SK-N-SH treated with all-trans-retinoic acid at 6 μM for 48 hours (cell line): ENCODE results near the gene HS6ST3.

ENCODE experiments used
- ATAC-seq: fragments of 200-7000 bp; cut with Tn5 transposase; 3 replicates; pipeline ENCODE4 v1.9.1; 2020; ENCODE audit warnings: mild to moderate bottlenecking, moderate library complexity
- ARNTL ChIP-seq: fragments of 450-650 bp; formaldehyde crosslinking; IDR thresholded peaks from 2 replicates; pipeline ENCODE4 v1.5.0; 2020; ENCODE audit warnings: low read depth, mild to moderate bottlenecking, moderate library complexity, borderline replicate concordance
- BACH2 ChIP-seq: fragments of 250-450 bp; sonication (Bioruptor Pico); IDR thresholded peaks from 2 replicates; pipeline ENCODE4 v1.9.0; 2021; ENCODE audit warnings: mild to moderate bottlenecking, borderline replicate concordance
- CREB5 ChIP-seq: fragments of 250-450 bp; sonication (Bioruptor Pico); IDR thresholded peaks from 2 replicates; pipeline ENCODE4 v1.5.1; 2020; ENCODE audit warnings: low read depth, mild to moderate bottlenecking, moderate library complexity
- CSDC2 ChIP-seq: fragments of 250-450 bp; sonication (Bioruptor Pico); IDR thresholded peaks from 2 replicates; pipeline ENCODE4 v1.5.0; 2020; ENCODE audit warnings: mild to moderate bottlenecking, moderate library complexity
- CSRNP3 ChIP-seq: fragments of 250-450 bp; sonication (Bioruptor Pico); IDR thresholded peaks from 2 replicates; pipeline ENCODE4 v1.5.1; 2021; ENCODE audit warnings: mild to moderate bottlenecking, moderate library complexity
- ESRRG ChIP-seq: fragments of 250-450 bp; sonication (Bioruptor Pico); IDR thresholded peaks from 2 replicates; pipeline ENCODE4 v1.6.1; 2021; ENCODE audit warnings: mild to moderate bottlenecking
- ISL1 ChIP-seq: fragments of 250-450 bp; sonication (Bioruptor Pico); IDR thresholded peaks from 2 replicates; pipeline ENCODE4 v2.1.2; 2022; ENCODE audit warnings: mild to moderate bottlenecking, moderate library complexity
- OSR1 ChIP-seq: fragments of 250-450 bp; sonication (Bioruptor Pico); IDR thresholded peaks from 2 replicates; pipeline ENCODE4 v1.8.0; 2022; ENCODE audit warnings: moderate library complexity, mild to moderate bottlenecking, inconsistent platforms
- PATZ1 ChIP-seq: fragments of 250-450 bp; sonication (Bioruptor Pico); IDR thresholded peaks from 2 replicates; pipeline ENCODE4 v1.8.0; 2020; ENCODE audit warnings: mild to moderate bottlenecking, moderate library complexity, borderline replicate concordance
- POU6F1 ChIP-seq: fragments of 250-450 bp; sonication (Bioruptor Pico); IDR thresholded peaks from 2 replicates; pipeline ENCODE4 v1.8.0; 2021; ENCODE audit warnings: low read depth, mild to moderate bottlenecking, moderate library complexity, borderline replicate concordance
- PPARA ChIP-seq: fragments of 250-450 bp; sonication (Bioruptor Pico); IDR thresholded peaks from 2 replicates; pipeline ENCODE4 v1.5.0; 2020; ENCODE audit warnings: mild to moderate bottlenecking, borderline replicate concordance
- RARB ChIP-seq: fragments of 250-450 bp; sonication (Bioruptor Pico); IDR thresholded peaks from 2 replicates; pipeline ENCODE4 v1.8.0; 2021; ENCODE audit warnings: mild to moderate bottlenecking, moderate library complexity
- SNAI2 ChIP-seq: fragments of 250-450 bp; sonication (Bioruptor Pico); IDR thresholded peaks from 2 replicates; pipeline ENCODE4 v1.5.0; 2020; ENCODE audit warnings: mild to moderate bottlenecking, moderate library complexity
- TCF4 ChIP-seq: fragments of 250-450 bp; sonication (Bioruptor Pico); IDR thresholded peaks from 2 replicates; pipeline ENCODE4 v1.8.0; 2021; ENCODE audit warnings: mild to moderate bottlenecking, moderate library complexity, borderline replicate concordance
- TSHZ2 ChIP-seq: fragments of 250-450 bp; sonication (Bioruptor Pico); IDR thresholded peaks from 2 replicates; pipeline ENCODE4 v1.5.0; 2020; ENCODE audit warnings: mild to moderate bottlenecking, moderate library complexity
- ZC3H10 ChIP-seq: fragments of 250-450 bp; sonication (Bioruptor Pico); IDR thresholded peaks from 2 replicates; pipeline ENCODE4 v1.5.1; 2021; ENCODE audit warnings: mild to moderate bottlenecking, moderate library complexity
- ZFP30 ChIP-seq: fragments of 450-650 bp; formaldehyde crosslinking; IDR thresholded peaks from 2 replicates; pipeline ENCODE4 v1.5.0; 2022; ENCODE audit warnings: mild to moderate bottlenecking, moderate library complexity
- ZNF565 ChIP-seq: fragments of 450-650 bp; formaldehyde crosslinking; conservative IDR thresholded peaks from 2 replicates; pipeline ENCODE4 v1.5.0; 2020; ENCODE audit warnings: low read depth, mild to moderate bottlenecking, moderate library complexity
- ZNF8 ChIP-seq: fragments of 450-650 bp; formaldehyde crosslinking; IDR thresholded peaks from 2 replicates; pipeline ENCODE4 v1.5.0; 2020; ENCODE audit warnings: mild to moderate bottlenecking, moderate library complexity

The HS6ST3 gene

GRCh38 chr13:96667294-96668018 lies 577.5 kb downstream of the HS6ST3 start:
- ATAC-seq = no peak
- TF ChIP-seq CSRNP3 (CRISPR knock-in tag) = no peak
- TF ChIP-seq SNAI2 = no peak
- TF ChIP-seq TCF4 (CRISPR knock-in tag) = no peak
- TF ChIP-seq RARB (CRISPR knock-in tag) = no peak
- no peak for TF ChIP-seq CREB5

GRCh38 chr13:96671073-96671472 lies 581.2 kb downstream of the HS6ST3 start:
- no peak for TF ChIP-seq ZFP30 (CRISPR knock-in tag)
- TF ChIP-seq ISL1 = no peak
- no peak for TF ChIP-seq PATZ1 (CRISPR knock-in tag)
- no peak for TF ChIP-seq RARB (CRISPR knock-in tag)
- TF ChIP-seq POU6F1 = no peak
- no peak for TF ChIP-seq ZC3H10
- no peak for TF ChIP-seq CREB5
- no peak for TF ChIP-seq ESRRG (CRISPR knock-in tag)
- TF ChIP-seq OSR1 (CRISPR knock-in tag) = no peak
- no peak for TF ChIP-seq ARNTL (CRISPR knock-in tag)
- TF ChIP-seq BACH2 (CRISPR knock-in tag) = no peak
- no peak for TF ChIP-seq PPARA (CRISPR knock-in tag)
- no peak for TF ChIP-seq TSHZ2 (CRISPR knock-in tag)
- TF ChIP-seq CSDC2 (CRISPR knock-in tag) = no peak
- no peak for TF ChIP-seq ZNF8 (CRISPR knock-in tag)
- no peak for TF ChIP-seq TCF4 (CRISPR knock-in tag)
- no peak for ATAC-seq

- ATAC-seq = no peak
- no peak for TF ChIP-seq ARNTL (CRISPR knock-in tag)
- TF ChIP-seq SNAI2 = no peak
- TF ChIP-seq CSRNP3 (CRISPR knock-in tag) = no peak
- no peak for TF ChIP-seq CREB5
- no peak for TF ChIP-seq ISL1
- TF ChIP-seq ZNF8 (CRISPR knock-in tag) = no peak
- TF ChIP-seq ZNF565 (CRISPR knock-in tag) = no peak
- TF ChIP-seq PATZ1 (CRISPR knock-in tag) = no peak
These were observed 582.1 kb downstream of the HS6ST3 start for GRCh38 chr13:96672016-96672415.
